OCI-LY3 (cell line): ENCODE results near the gene CWF19L2.

Experiments
- H2AFZ ChIP-seq: fragments of 200-600, 300-600 bp; shearing (Covaris generic); 2 replicates; pipeline ENCODE4 v1.6.0; 2014; ENCODE audit warnings: antibody characterized with exemption, low read depth, low read length
- H3K27ac ChIP-seq: fragments of 200-600, 300-600 bp; sonication (generic); 2 replicates; pipeline ENCODE4 v1.5.1; 2014; ENCODE audit warnings: mild to moderate bottlenecking, low read length, moderate library complexity, mixed read lengths
- H3K27me3 ChIP-seq: fragments of 200-600, 300-600 bp; sonication (generic); 2 replicates; pipeline ENCODE4 v1.6.1; 2014; ENCODE audit warnings: low read depth, low read length, mixed read lengths
- H3K36me3 ChIP-seq: fragments of 200-600, 300-600 bp; sonication (generic); replicated peaks from 2 replicates; pipeline ENCODE3; 2014; ENCODE audit warnings: low read depth, low read length, mixed read lengths
- H3K4me1 ChIP-seq: fragments of 300-600, 200-600 bp; sonication (generic); 2 replicates; pipeline ENCODE4 v1.6.1; 2014; ENCODE audit warnings: low read length, mixed read lengths
- H3K4me2 ChIP-seq: fragments of 200-600, 300-600 bp; sonication (generic); 2 replicates; pipeline ENCODE4 v1.6.1; 2014; ENCODE audit warnings: low read length, mixed read lengths
- H3K4me3 ChIP-seq: fragments of 300-600, 200-600 bp; sonication (generic); 2 replicates; pipeline ENCODE4 v1.5.1; 2014; ENCODE audit warnings: antibody characterized with exemption, mild to moderate bottlenecking, low read length, moderate library complexity
- H3K79me2 ChIP-seq: fragments of 300-600, 200-600 bp; shearing (Covaris generic); 2 replicates; pipeline ENCODE4 v1.6.1; 2014; ENCODE audit warnings: mild to moderate bottlenecking, low read length, mixed read lengths
- H3K9ac ChIP-seq: fragments of 300-600, 200-600 bp; shearing (Covaris generic); 2 replicates; pipeline ENCODE4 v1.6.0; 2014; ENCODE audit warnings: mild to moderate bottlenecking, low read length, moderate library complexity
- H3K9me3 ChIP-seq: fragments of 200-600, 300-600 bp; shearing (Covaris generic); 2 replicates; pipeline ENCODE4 v1.6.1; 2014; ENCODE audit warnings: low read length, mixed read lengths; ENCODE audit not compliant: insufficient read depth
- H4K20me1 ChIP-seq: fragments of 200-600, 300-600 bp; sonication (generic); 2 replicates; pipeline ENCODE4 v1.6.1; 2016; ENCODE audit warnings: low read length, mixed read lengths; ENCODE audit not compliant: insufficient read depth
- EZH2phosphoT487 ChIP-seq: fragments of 200-600 bp; shearing (Covaris generic); IDR thresholded peaks from 2 replicates; pipeline ENCODE4 v1.6.1; 2018; ENCODE audit warnings: antibody characterized with exemption, mixed run types, low read depth
- TF ChIP-seq, protein P1 (sequence below): fragments of 200-600, 300-600 bp; sonication (generic); IDR thresholded peaks from 2 replicates; pipeline ENCODE4 v1.5.1; 2014; ENCODE audit warnings: antibody characterized with exemption, low read length, low read depth

CWF19L2 gene

GRCh38 chr11:107337917-107338316, 119.7 kb downstream of the CWF19L2 start:
- Histone ChIP-seq H3K4me3 (no peak overlapping the region), H3K79me2 (no peaks in the 10 kb centered on the region), H3K27me3 (no peaks in the 10 kb centered on the region), H3K9ac (no peak overlapping the region), H3K9me3 (no peaks in the 10 kb centered on the region), H3K36me3 (no peaks in the 10 kb centered on the region), H2AFZ (no peak overlapping the region), H3K27ac (no peak overlapping the region), H3K4me2 (no peak overlapping the region), H3K4me1 (no peaks in the 10 kb centered on the region), H4K20me1 (no peaks in the 10 kb centered on the region)
- TF ChIP-seq, protein P1, sequence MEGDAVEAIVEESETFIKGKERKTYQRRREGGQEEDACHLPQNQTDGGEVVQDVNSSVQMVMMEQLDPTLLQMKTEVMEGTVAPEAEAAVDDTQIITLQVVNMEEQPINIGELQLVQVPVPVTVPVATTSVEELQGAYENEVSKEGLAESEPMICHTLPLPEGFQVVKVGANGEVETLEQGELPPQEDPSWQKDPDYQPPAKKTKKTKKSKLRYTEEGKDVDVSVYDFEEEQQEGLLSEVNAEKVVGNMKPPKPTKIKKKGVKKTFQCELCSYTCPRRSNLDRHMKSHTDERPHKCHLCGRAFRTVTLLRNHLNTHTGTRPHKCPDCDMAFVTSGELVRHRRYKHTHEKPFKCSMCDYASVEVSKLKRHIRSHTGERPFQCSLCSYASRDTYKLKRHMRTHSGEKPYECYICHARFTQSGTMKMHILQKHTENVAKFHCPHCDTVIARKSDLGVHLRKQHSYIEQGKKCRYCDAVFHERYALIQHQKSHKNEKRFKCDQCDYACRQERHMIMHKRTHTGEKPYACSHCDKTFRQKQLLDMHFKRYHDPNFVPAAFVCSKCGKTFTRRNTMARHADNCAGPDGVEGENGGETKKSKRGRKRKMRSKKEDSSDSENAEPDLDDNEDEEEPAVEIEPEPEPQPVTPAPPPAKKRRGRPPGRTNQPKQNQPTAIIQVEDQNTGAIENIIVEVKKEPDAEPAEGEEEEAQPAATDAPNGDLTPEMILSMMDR: no peak
- TF ChIP-seq EZH2phosphoT487: no peak

DNA sequence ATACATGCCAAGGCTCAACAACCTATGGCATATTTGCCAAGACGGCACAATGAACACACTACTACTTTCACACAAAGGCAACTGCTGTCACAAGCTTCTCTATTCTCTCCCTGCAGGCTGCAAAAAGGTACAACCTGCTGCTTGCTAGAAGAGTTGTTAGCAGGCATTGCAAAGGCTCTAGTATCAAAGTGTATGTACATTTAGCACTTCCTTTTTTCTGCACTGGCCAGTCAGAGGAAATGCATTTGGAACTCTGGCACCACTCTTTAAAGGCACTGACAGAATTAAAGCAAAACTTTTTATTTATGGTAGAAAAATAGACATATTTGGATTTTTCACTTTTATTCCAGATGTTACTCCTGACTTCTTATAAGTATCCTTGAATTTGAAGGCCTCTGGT, 125.9 kb downstream of the CWF19L2 start:
- Histone ChIP-seq H3K27ac (no peak overlapping the region), H3K9ac (no peak overlapping the region), H3K79me2 (no peaks in the 10 kb centered on the region), H3K4me3 (no peak overlapping the region), H4K20me1 (no peaks in the 10 kb centered on the region), H3K36me3 (no peaks in the 10 kb centered on the region), H3K27me3 (no peaks in the 10 kb centered on the region), H2AFZ (no peak overlapping the region), H3K4me2 (no peak overlapping the region), H3K4me1 (no peaks in the 10 kb centered on the region), H3K9me3 (no peaks in the 10 kb centered on the region)
- no peak for TF ChIP-seq EZH2phosphoT487
- TF ChIP-seq, protein P1: no peak

DNA sequence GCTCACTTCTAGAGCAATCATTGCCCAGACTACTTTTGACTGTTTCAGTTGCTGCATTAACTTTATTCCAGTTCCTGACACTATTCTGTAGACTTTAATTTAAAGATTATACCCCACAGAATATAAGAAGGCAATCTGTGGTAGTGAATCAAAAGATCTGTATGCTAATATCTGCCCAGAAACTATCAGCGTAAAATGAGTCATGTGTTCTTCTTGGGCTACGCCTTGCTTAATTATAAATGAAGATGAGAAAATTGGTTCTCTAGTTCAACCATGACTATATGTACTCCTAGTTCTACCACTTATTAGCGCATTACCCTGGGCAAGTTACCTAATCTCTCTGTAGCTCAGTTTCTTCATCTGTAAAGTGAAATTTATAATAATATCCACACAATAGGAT, 128.5 kb downstream of the CWF19L2 start:
- no peak overlapping the region for H2AFZ ChIP-seq
- no peak overlapping the region for H3K4me3 ChIP-seq
- no peaks in the 10 kb centered on the region for H3K36me3 ChIP-seq
- H3K27me3 ChIP-seq: no peaks in the 10 kb centered on the region
- H3K4me2 ChIP-seq: no peak overlapping the region
- H3K9ac ChIP-seq: no peak overlapping the region
- no peaks in the 10 kb centered on the region for H3K4me1 ChIP-seq
- H3K79me2 ChIP-seq: no peaks in the 10 kb centered on the region
- no peak for TF ChIP-seq EZH2phosphoT487
- TF ChIP-seq, protein P1: no peak
- H4K20me1 ChIP-seq: no peaks in the 10 kb centered on the region
- H3K9me3 ChIP-seq: no peaks in the 10 kb centered on the region
- H3K27ac ChIP-seq: no peak overlapping the region

DNA sequence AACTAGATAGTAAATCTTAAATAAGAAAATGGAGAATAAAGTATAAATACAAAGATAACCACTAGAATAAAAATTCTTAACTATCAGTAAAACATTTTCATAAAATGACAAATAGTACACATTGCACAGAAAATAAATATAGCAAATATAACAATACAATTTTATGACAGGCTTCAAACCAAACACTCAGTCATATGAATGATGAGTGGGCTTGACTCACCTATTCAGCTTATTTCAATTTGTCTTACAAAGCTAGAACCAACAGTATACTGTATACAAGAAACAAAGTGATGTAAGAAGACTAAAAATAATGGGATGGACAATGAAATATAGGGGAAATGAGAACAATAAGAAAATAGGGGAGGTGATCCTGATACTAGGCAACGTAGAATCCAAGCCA, 141.2 kb downstream of the CWF19L2 start:
- H3K4me1 ChIP-seq: no peaks in the 10 kb centered on the region
- H2AFZ ChIP-seq: no peak overlapping the region
- H4K20me1 ChIP-seq: no peaks in the 10 kb centered on the region
- H3K4me3 ChIP-seq: no peak overlapping the region
- TF ChIP-seq, protein P1: no peak
- TF ChIP-seq EZH2phosphoT487: no peak
- H3K27ac ChIP-seq: no peak overlapping the region
- no peaks in the 10 kb centered on the region for H3K36me3 ChIP-seq
- H3K9ac ChIP-seq: no peak overlapping the region
- H3K79me2 ChIP-seq: no peaks in the 10 kb centered on the region
- H3K27me3 ChIP-seq: no peaks in the 10 kb centered on the region
- H3K9me3 ChIP-seq: no peaks in the 10 kb centered on the region
- no peak overlapping the region for H3K4me2 ChIP-seq
